ENCODE data around the gene REXO1. TPM values are rescaled to one million over a fixed set of nuclear protein-coding genes. Genes with fewer than 3 reads are reported as not detected.
"Not testable (repeated sequence)": the region's sequence is repeated elsewhere in the genome, so short reads cannot be mapped to it uniquely, and the experiment has no call there.

Gene REXO1
- total RNA-seq, 1 donor from 2014 or later = 12.3 TPM

DNA sequence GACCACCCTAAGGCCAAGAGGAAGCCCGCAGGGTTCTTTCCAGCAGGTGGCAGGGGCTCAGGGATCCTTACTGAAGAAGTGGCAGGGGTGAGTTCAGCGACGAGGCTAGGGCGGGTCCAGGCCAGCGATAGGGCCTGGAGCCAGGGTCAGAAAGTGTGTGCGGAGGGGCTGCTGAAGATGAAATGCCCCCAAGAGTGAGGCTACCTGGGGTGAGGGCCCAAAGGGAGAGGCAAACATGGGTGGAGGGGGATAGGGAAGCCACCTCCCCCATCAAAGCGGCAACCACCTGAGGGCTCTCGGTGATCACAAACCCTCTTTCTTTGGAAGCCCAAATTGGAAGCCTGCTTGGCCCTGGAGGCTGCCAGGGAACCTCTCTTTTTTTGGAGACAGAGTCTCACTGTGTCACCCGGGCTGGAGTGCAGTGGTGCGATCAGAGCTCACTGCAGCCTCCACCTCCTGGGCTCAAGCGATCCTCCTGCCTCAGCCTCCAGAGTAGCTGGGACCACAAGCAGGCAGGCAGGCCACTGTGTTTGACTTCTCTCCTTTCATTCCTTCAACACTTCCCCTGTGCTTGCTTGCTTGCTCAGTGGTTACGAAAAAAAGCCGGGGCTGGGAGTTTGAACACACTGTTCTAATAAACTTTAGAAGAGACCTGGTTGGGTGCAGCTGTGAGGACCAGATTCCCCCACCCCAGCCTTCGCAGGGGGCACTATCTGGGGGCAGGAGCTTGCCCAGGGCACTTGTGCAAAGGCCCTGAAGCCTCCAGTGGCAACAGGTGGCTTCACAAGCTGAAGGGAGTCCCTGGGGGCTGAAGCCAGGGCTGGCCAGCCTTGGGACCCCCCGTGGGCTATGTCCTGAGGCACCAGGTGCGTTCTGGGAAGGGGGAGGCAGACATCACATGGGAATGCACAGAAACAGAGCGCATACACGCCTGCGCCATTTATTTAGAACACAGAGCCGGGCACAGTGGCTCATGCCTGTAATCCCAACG lies 34.8 kb downstream of the REXO1 start:
- no peak for DNase-seq

DNA sequence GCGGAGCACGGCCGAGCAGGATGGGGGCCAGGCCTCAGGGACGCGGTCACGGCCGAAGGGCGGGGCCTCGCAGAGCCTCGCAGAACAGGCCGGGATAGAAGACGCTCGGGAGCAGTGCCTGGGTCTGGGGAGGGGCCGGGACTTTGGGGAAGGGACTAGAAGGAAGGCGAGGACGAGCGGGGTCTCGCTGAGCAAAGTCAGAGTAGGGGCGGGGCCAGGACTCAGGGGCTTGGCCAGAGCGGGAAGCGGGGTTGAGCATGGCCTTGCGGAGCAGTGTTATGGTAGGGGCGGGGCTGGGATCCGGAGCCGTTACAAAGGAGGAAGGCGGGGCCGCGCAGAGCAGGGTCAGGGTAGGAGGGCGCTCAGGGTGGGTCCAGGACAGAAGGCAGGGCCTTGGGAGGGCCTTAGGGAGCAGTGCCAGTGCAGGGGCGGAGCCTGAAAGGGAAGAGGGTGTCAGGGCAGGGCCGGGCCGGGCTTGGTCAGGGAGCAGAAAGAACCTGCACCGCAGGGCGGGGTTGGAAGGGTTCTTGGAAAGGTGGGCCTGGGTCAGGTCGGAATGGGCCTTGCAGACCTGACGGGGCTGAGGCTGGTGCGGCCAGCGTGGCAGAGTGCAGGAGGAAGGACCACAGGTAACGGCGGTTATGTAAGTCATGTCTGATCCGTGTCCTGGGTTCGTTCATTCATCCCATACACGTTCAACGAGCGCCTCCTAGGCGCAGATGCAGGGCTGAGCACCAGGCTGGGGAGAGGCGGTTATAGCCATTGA lies 35.7 kb downstream of the REXO1 start:
- peak; percentile 71 for DNase-seq

GRCh38 chr19:1811942-1812425 lies 36.3 kb downstream of the REXO1 start, which contains the start of gene ATP8B3:
Gene ATP8B3 (minus strand): TSS chr19:1812276. CDS start chr19:1811736, 540 bp downstream.
- DNase-seq = no peak

- DNase-seq = no peak
Measured at GRCh38 chr19:1811472-1811894, 36.8 kb downstream of the REXO1 start.

DNA sequence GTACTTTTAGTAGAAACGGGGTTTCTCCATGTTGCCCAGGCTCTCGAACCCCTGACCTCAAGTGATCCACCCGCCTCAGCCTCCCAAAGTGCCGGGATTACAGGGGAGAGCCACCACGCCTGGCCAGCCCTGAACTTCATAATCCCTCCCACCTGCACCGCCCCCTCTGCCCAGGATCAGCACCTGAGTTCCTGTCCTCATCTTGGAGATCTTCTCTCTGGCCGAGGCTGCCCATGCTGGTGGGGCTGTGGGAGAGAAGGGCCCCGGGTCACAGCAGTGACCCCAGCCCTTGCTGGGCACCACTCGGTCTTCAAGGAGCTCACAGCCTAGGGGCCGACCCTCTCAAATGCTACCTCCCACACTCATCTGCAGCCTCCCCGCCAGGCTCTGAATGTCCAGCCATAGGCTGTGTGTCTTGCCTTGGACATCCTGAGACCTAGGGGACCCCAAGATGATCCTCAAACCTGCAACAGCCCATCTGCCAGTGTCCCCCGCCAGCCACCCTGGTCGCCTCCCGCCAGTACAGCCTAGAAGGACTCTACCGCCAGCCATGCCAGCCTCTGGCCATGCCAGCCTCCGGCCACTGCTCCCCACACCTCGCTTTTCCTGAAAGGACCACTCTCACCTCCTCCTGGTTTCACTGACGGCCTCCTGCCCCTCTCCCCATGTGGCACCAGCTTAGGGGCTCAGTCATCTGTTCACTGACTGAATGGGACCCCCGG lies 37.7 kb downstream of the REXO1 start:
- DNase-seq = no peak

DNA sequence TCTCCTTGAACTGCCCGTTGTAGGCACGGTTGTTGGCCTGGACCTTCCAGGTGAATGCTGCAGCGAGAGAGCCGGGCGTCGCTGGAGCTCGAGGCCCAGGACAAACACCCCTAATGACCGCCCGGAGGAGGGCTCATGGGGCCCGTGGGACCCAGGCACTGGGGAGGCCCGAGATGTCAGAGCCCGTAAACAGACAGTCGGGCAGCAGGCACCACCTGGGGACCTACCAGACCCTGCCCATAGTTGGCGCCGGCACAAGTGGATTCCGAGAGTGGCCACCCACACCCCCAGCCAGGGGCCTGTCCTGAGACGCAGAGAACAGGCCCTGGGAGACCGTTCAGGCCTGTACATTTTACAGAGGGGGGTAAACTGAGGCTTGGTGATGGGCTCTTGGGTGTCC lies 38.6 kb downstream of the REXO1 start:
- DNase-seq = no peak

- DNase-seq = no peak
Measured at GRCh38 chr19:1808395-1808731, 39.9 kb downstream of the REXO1 start.

DNA sequence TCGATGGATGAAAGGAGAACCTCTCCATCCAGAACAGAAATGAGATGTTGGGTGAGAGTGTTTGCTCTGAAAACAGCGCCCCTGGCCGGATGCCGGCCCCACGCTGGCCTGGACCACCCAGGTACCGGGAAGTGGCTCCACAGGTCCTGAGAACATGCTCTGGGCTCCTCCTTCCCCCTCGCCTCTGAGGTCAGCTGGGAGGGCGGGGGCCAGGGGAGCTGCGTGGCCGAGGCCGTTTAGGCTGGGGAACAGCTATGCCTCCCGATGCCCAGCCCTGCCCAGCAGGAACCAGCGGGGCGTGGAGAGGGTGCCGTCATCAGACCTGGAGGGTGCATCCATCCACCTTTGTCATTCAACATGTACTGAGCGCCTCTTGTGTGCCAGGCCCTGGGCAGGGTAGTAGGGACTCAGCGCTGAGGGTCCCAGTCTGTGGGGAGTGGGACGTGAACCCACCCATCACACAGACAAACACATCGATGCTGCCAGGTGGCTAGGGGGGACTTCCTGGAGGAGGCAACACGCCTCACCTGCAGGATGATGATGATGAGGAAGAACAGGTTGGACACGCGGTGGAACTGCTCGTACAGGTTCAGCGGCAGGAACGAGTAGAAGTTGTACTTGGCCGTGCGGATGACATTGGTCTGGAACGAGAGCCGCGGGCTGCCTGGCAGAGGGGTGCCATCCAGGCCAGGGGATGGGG lies 40.4 kb downstream of the REXO1 start:
- DNase-seq = no peak

DNA sequence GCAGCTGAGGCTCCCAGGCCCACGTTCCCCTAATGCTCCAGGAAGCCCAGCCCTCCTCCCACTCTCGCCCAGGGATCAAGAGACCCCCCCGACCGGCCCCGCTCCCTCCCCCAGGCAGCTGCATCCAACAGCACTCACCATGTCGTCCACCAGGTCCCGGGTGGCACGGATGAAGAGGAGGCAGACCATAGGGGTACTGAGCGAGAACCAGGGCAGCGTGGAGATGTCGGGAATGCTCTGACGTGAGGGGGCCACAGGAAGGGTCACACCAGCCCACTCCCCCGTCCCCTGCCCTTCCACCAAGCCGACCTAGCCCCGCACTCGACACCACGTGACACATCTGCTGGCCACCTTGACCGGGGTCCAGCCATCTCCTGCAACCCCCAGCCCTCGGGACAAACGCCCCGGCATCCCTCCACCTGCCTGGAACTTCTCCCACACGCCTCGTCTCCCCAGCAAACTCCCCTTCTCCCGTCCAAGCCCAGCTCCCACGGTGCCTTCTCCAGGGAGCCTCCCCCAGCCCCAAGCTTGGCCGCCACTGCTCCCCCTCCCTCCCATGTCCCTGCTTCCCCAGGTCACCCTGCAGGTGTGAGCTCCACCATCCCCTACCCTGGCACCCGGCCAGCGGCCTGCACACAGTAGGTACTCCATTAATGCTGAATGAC lies 41.1 kb downstream of the REXO1 start:
- DNase-seq = no peak

- DNase-seq = no peak
Measured at GRCh38 chr19:1806184-1807029, 41.9 kb downstream of the REXO1 start.

DNA sequence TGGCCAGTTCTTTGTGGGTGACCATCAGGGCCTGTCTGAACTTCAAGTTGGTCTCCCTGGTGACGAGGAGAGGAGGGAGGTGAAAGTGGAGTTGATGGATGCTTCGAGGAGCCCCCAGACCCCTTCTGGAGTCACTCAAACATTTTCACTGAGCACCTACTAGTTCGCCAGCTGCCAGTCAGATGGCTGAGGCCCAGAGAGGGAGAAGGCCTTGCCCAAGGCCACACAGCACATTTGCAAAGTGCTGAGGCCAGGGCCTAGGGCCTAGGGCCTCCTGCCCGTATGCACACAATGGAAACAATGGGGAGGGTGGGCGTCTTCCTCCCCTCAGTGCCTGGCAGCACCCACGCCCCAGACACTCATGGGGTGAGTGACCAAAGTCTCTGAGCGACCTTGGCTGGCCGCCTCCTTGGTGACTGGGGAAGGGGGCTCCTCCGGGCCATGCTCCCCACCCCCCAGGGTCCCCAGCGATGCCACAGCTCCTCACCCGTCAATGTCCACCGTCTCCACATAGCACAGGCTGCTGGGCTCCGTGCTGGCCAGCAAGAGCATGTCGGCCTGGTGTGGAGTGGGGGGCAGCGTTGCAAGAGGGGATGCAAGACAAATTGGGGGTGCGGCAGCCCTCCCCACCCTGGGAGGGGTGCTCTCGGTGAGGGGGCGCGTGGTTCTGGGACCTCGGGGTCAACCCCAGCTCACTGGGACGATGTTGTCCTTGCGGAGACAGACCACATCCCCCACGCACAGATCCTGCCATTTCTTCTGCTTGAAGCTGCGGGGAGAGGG lies 42.7 kb downstream of the REXO1 start:
- no peak for DNase-seq

GRCh38 chr19:1804858-1805257 lies 43.4 kb downstream of the REXO1 start:
- DNase-seq = no peak

DNA sequence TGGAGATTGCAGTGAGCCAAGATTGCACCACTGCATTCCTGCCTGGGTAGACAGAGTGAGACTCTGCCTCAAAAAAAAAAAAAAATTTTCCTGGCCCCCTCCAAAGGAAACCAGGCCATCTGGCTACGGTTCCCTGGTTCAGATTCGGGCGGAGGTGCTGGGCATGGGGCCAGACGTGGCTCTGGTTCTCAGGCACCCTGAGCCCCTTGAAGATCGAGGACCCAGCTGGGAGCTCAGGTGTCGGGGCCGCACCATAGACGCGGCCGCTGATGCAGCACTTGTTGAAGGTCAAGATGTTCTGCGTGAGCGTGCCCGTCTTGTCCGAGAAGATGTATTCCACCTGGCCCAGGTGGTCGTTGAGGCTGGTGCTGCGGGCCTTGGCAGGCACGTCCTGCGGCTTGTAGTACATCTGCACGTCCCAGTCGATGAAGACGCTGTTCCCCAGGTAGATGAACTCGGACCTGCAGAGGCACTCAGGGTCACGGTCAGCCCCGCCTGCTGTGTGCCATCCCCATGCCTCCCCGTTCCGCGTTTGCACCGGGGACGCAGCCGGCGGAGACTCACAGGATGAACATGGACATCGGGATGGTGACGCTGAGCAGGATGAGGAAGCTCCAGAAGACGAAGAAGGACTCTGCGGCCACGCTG lies 48.5 kb downstream of the REXO1 start:
- no peak for DNase-seq

- DNase-seq = not testable (repeated sequence)
Measured at GRCh38 chr19:1797313-1797712, 51.0 kb downstream of the REXO1 start.

DNA sequence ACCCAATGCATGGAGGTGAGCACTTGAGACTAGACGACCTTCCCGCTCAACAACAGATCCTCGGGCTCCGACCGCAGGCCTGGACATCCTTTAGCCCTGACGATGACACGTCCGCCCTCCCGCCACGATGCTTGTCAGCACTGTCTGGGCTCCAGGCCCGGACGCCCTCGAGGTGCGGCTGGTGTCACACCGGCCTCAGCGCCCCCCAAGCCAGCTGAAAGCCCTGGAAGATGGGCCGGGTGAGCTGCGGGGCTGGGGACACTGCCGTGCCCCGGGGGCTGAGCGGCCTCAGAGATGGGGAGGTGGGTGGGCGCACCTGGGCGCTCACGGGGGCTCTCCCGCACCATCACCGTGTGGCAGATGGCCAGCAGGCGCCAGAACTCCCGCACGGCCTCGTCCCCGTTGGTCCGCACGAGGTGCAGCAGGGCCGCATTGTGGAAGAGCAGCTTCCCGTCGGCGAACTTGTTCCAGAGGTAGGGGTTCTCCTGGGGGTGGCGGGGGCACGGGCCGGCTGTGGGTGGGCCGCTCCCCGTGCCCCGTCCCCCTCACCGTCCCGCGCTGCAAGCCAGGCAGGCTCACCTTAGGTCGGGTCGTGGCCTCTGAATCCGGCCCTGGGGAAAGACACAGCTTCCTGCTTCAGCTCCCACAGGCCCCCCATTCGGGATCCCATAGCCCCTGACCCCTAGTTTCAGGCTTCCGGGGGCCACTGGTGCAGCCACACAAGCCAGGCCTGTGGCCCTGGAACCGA lies 51.7 kb downstream of the REXO1 start:
- no peak for DNase-seq

DNA sequence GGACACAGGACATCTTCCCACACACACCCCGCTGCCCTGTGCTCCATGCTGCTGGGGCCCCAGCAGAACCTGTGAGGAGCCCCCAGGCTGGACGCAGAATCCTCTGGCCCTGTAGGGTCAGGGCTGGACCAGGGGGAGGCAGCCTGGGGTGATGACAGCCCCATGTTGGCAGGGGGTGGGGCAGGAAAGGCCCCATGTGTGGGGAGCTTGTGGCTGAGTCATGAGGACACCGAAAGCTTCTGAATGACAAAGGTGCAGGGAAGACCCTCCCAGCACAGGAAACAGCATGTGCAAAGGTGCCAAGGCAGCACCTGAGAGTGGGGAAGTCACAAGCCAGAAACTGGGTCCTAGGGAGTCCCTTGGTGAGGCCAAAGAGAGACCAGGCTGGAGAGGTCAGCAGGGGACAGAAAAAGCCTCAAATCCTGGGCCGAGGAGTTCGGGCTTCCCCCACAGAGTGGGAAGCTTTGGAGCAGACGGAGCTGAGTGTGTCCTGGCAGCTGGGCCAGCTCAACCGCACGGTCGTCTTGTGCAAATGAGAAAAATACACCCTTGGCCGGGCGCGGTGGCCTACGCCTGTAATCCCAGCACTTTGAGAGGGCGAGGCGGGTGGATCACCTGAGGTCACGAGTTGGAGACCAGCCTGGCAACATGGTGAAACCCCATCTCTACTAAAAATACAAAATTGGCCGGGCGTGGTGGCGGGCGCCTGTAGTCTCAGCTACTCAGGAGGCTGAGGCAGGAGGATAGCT lies 53.7 kb downstream of the REXO1 start:
- no peak for DNase-seq

DNA sequence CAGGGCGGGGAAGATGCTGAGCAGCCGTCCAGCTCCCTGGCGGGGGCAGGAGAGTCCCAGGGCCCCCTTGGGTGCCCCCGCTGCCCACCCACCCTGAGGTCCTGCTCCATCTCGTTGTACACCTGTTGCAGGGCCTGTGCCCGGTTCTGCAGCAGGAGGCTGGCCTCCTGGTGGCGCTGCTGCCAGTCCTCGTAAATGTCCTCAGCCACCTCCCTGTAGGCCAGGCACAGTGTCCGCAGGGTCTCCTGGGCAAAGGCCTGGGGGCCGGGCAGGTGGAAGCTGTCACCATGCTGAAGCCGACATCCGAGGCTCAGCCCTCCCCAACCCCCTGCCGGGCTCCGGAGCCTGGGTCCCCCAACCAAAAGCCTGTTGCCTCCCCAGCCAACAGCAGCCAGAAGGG lies 56.4 kb downstream of the REXO1 start:
- no peak for DNase-seq
